T-helper 17 cell (primary cell): ENCODE measurements around the gene GNG14. TPM values are rescaled to one million over a fixed set of nuclear protein-coding genes. Genes with fewer than 3 reads are reported as not detected.

ENCODE experiments used
- ATAC-seq: fragments of 150-1000 bp; cut with Tn5 transposase; 2 replicates; pipeline ENCODE4 v1.10.0; 2021; ENCODE audit warnings: mild to moderate bottlenecking, moderate library complexity
- DNase-seq, 3 donors: peaks; one replicate each; pipeline versions ENCODE4 v3.0.0 to v3.0.0-alpha.2; 2020 to 2021
- H3K9me3 ChIP-seq: one replicate; pipeline ENCODE4 v1.7.0; 2013; ENCODE audit warnings: low read length, mild to moderate bottlenecking; ENCODE audit not compliant: control insufficient read depth, poor library complexity, severe bottlenecking
- H3K27ac Mint-ChIP-seq: one replicate; pipeline ENCODE4 v1.8.0; 2022; ENCODE audit warnings: mild to moderate bottlenecking, moderate library complexity, mixed read lengths
- H3K27me3 Mint-ChIP-seq: one replicate; pipeline ENCODE4 v1.8.0; 2022; ENCODE audit warnings: mixed read lengths
- H3K36me3 Mint-ChIP-seq: one replicate; pipeline ENCODE4 v1.8.0; 2022; ENCODE audit warnings: low read depth, mixed read lengths
- H3K4me1 Mint-ChIP-seq: one replicate; pipeline ENCODE4 v1.8.0; 2022; ENCODE audit warnings: mild to moderate bottlenecking, mixed read lengths
- H3K4me3 Mint-ChIP-seq: one replicate; pipeline ENCODE4 v1.8.0; 2022; ENCODE audit warnings: mild to moderate bottlenecking, moderate library complexity, mixed read lengths
- total RNA-seq, 4 donors: library from RNA in 2 of 4; stranded (reverse) in 2 of 4; gene quantifications; one replicate each; pipeline ENCODE4 v1.2.3 and lab custom pipeline; 2022 to 2026

GNG14 gene
- total RNA-seq, 2 donors from 2014 or later, result not detected

DNA sequence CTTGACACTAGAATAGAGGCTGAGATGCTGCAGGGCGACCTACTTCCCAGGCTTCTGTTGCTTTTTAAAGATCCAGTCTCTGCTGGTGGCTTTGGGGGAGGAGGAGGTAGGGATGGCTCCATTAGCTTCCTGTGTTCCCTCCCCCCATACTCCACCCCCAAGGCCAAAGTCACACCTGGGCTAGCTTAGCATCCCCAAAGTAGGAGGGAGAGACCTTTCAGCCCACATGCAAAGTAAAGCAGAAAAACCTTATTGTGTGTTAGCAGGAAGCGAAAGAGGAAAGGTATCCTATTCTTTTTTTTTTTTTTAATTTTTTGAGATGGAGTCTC, 39.2 kb downstream of the GNG14 start:
- peak overlapping the region; percentile 47 for H3K4me3 Mint-ChIP-seq
- DNase-seq, result no peak
- no peaks in the 10 kb centered on the region for H3K27me3 Mint-ChIP-seq
- H3K36me3 Mint-ChIP-seq, result peaks cover 3% of the 10 kb centered on the region
- peaks cover 23% of the 10 kb centered on the region for H3K4me1 Mint-ChIP-seq
- ATAC-seq, result no peak
- H3K27ac Mint-ChIP-seq, result no peak overlapping the region
- H3K9me3 ChIP-seq, result no peaks in the 10 kb centered on the region

DNA sequence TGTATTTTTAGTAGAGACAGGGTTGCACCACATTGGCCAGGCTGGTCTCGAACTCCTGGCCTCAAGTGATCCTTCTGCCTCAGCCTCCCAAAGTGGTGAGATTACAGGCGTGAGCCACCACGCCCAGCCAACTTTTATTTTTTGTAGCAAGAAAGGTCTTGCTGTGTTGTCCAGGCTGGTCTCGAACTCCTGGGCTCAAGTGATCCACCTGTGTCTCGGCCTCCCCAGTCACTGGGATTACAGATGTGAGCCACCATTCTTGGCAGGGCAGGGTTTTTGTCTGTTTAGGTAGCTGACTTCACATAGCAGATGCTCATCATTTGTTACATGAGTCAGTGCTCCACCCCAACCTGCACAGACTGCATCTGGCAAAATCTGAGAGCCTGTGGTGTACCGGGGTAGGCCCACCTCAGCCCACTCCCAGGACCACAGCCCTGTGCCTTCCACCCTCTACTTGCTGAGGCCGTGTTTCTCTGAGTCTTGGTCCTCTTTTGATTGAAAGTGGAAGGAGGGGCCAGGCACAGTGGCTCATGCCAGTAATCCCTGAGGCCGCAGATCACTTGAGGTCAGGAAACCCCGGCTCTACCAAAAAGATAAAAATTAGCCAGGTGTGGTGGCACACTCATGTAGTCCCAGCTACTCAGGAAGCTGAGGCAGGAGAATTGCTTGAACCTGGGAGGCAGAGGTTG, 40.1 kb downstream of the GNG14 start:
- no peak for DNase-seq
- H3K27ac Mint-ChIP-seq, result peak overlapping the region; percentile 39
- no peaks in the 10 kb centered on the region for H3K9me3 ChIP-seq
- H3K27me3 Mint-ChIP-seq, result no peaks in the 10 kb centered on the region
- H3K36me3 Mint-ChIP-seq, result peaks cover 3% of the 10 kb centered on the region
- ATAC-seq, result no peak
- H3K4me1 Mint-ChIP-seq, result peaks cover 23% of the 10 kb centered on the region
- H3K4me3 Mint-ChIP-seq, result no peak overlapping the region

DNA sequence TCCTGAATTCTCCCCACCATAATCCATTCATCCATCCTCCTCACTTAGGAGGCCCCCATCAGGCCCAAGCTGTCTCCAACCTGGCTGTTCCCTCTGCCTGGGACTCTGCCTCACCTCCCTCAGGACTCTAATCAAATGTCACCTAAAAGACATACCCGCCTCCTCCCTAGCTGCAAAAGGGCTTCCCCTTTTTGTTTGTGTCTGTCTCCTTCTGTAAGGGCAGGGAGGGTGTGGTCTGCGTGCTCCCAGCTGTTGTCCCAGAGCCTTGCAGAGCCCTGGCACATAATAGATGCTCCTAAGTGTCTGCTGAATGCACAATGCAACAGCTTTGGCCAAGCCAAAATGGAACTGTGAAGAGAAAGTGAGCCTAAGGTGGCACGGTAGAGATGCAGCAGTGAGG, 42.3 kb downstream of the GNG14 start:
- peaks cover 19% of the 10 kb centered on the region for H3K4me1 Mint-ChIP-seq
- peak overlapping the region; percentile 69 for H3K27ac Mint-ChIP-seq
- H3K27me3 Mint-ChIP-seq, result no peaks in the 10 kb centered on the region
- H3K36me3 Mint-ChIP-seq, result peaks cover 3% of the 10 kb centered on the region
- ATAC-seq, result no peak
- no peak for DNase-seq
- H3K9me3 ChIP-seq, result no peaks in the 10 kb centered on the region
- H3K4me3 Mint-ChIP-seq, result peak overlapping the region; percentile 31

DNA sequence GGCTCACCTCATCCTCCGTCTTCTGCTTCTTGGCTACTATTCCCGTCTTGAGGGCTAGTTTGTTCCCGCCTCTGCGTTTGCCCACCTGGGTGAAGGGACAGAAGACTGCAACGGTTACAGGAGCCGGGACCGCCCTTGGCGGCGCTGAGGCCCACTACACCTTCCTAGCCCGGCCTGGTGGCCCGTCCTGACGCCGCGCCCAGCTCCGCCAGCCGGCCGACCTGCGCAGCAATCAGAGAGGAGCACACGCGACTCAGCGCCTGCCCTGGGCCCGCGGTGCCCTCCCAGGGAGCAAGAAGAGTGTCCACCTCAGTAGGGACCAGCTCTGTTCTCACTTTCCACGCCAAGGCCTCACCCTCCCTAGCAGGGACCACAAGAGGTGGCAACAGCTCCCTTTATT, 43.5 kb downstream of the GNG14 start:
- Mint-ChIP-seq H3K27ac (no peak overlapping the region), H3K4me1 (peaks cover 19% of the 10 kb centered on the region), H3K36me3 (peaks cover 3% of the 10 kb centered on the region), H3K27me3 (no peaks in the 10 kb centered on the region), H3K4me3 (no peak overlapping the region)
- DNase-seq (no peak), ATAC-seq (no peak)
- H3K9me3 ChIP-seq, result no peaks in the 10 kb centered on the region

DNA sequence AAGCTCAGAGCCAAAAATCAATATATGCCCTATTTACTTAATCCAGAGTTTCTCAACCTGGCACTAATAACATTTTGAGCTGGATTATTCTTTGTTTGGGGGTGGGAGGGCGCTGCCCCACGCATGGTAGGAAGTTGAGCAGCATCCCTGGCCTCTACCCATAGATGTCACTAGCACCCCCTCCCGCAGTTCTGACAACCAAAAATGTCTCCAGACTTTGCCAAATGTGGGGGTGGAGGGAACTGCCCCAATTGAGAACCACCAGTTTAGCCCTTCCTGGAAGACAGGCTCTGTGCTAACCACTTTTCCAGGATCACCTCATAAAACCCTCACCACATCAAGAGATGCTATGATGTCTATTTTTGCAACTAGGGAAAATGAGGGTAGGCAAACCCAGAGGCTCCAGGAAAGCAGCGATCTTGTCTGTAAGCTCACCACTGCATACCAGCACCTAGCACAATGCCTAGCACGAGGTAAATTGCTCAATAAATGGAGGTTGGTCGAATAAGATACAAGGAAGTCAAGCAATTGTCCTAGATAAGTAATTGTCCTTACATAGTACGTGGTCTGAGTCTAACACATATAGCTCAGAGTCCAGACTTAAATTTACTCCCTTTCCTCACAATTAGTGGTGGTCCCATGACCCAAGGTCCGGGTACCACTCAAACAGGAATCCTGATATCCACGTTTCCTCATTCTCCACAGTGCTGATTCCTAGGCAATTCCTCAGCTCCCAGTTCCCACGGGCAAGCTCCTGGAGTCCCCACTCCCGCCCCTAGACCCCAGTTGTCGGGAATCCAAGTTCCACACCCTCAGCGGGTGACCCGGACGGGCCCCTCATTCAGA, 45.8 kb downstream of the GNG14 start:
- H3K9me3 ChIP-seq, result no peaks in the 10 kb centered on the region
- Mint-ChIP-seq H3K4me1 (peaks cover 29% of the 10 kb centered on the region), H3K27ac (peak overlapping the region; percentile 90), H3K36me3 (peaks cover 3% of the 10 kb centered on the region), H3K4me3 (peak overlapping the region; percentile 93), H3K27me3 (no peaks in the 10 kb centered on the region)
- DNase-seq, result peak in 2 of 3 donors; percentile 15 to 29
- ATAC-seq, result no peak

DNA sequence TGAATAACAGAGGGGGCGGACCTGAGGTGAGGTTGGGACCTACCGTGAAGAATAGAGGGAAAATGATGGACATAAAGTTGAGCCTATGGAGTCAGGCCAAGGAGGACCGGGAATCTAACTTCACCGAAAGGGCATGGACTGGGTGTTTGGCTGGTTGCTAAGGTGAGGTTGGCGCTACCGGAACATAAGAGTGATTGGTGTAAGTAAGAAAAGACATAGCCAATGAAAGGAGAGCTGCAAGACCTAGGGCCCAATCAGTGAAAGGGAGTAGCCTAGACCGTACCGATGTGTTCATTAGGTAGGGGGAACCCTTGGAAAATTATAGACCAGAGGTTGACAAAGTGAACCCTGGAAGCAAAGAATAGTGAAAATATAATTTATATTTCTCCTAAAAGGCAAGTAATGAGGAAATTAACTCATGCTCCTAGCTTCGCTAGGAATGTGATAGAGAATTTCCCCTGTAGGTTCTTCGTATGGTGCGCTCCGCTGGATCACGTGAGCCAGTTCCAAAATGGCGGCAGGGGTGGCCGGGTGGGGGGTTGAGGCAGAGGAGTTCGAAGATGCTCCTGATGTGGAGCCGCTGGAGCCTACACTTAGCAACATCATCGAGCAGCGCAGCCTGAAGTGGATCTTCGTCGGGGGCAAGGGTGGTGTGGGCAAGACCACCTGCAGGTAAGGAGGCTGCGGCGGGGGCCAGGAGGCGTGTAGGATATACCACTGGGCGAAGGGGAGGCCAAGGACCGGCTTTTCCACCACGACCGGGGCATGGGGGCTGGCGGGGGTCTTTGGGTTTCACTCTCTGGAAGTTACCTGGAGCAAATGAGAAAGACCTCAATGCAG, 49.4 kb downstream of the GNG14 start, which contains the start of gene GET3:
GET3 (plus strand) TSS at position 503 of the 840 bp plus-strand sequence; CDS start at position 512, 9 bp downstream.
- H3K27me3 Mint-ChIP-seq, result no peaks in the 10 kb centered on the region
- peak within 1 kb of the TSS; percentile 99 for H3K27ac Mint-ChIP-seq
- H3K4me1 Mint-ChIP-seq, result peaks cover 25% of the 10 kb centered on the region
- DNase-seq (peak; percentile 63 to 66 (median 65)), ATAC-seq (peak; percentile 81)
- H3K36me3 Mint-ChIP-seq, result no peaks in the 10 kb centered on the region
- H3K4me3 Mint-ChIP-seq, result peak within 1 kb of the TSS; percentile 99
- no peaks in the 10 kb centered on the region for H3K9me3 ChIP-seq

DNA sequence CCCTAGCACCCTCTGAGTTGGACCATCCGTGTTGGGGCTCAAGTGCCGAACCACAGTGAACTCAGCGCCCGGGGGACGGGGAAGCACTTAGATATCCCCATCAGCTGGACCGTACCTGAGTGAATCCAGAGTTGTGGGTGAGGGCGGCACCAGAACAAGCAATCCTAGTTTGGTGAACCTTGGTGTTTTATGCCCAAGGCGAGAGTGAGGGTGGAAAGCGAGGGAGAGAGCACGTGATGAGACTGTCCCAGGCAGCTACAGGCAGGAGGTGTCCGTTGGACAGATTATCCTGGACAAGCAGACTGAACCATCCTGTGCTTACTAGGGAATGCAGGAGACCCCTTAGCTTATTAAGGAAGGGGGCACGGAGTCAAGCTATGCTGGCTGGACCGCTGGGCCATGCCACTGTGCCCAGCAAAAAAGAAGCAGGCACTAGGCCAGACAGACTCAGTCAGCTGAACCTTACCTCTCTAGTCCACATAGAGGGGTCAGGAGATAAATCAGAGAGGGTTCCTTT, 50.1 kb downstream of the GNG14 start:
- peaks cover 24% of the 10 kb centered on the region for H3K4me1 Mint-ChIP-seq
- H3K4me3 Mint-ChIP-seq, result peak overlapping the region; percentile 99
- no peaks in the 10 kb centered on the region for H3K9me3 ChIP-seq
- DNase-seq (no peak), ATAC-seq (no peak)
- H3K27me3 Mint-ChIP-seq, result no peaks in the 10 kb centered on the region
- H3K36me3 Mint-ChIP-seq, result peaks cover 3% of the 10 kb centered on the region
- H3K27ac Mint-ChIP-seq, result peak overlapping the region; percentile 99

Other genes with a start within 250 kb of the GNG14 start
- gene ZNF443, start 247.0 kb upstream of the GNG14 start, total RNA-seq, result 1 to 10 TPM; 2.3 to 2.6 TPM
- gene ZNF709, start 203.2 kb upstream of the GNG14 start, total RNA-seq, result 1 to 10 TPM; 1.5 to 1.6 TPM
- 10 to 100 TPM; 12.0 to 14.5 TPM for gene ZNF564, start 136.5 kb upstream of the GNG14 start, total RNA-seq
- 1 to 10 TPM; 6.8 to 7.0 TPM for gene ZNF490, start 77.2 kb upstream of the GNG14 start, total RNA-seq
- gene ZNF791, start 77.1 kb upstream of the GNG14 start, total RNA-seq, result 10 to 100 TPM; 46.2 to 47.0 TPM
- 100 to 1,000 TPM; 157 to 181 TPM for gene MAN2B1, start 21.3 kb upstream of the GNG14 start, total RNA-seq
- gene WDR83, start 21.2 kb upstream of the GNG14 start, total RNA-seq, result 10 to 100 TPM; 10.5 to 11.1 TPM
- gene DHPS, start 6.1 kb upstream of the GNG14 start, total RNA-seq, result 100 to 1,000 TPM; 126 to 147 TPM
- 1 to 10 TPM; 2.9 to 3.5 TPM for gene FBXW9, start 8.6 kb downstream of the GNG14 start, total RNA-seq
- gene TNPO2, start 35.9 kb downstream of the GNG14 start, total RNA-seq, result 10 to 100 TPM; 48.6 to 60.0 TPM
- gene TRIR, start 46.7 kb downstream of the GNG14 start, total RNA-seq, result 100 to 1,000 TPM; 176 to 185 TPM
- gene GET3, start 49.5 kb downstream of the GNG14 start, total RNA-seq, result 10 to 100 TPM; 29.8 to 32.6 TPM
- not detected for gene BEST2, start 63.8 kb downstream of the GNG14 start, total RNA-seq
- gene HOOK2, start 87.6 kb downstream of the GNG14 start, total RNA-seq, result 10 to 100 TPM; 14.9 to 19.3 TPM
- 1,000 to 10,000 TPM; 1,500 to 1,584 TPM for gene JUNB, start 103.5 kb downstream of the GNG14 start, total RNA-seq
- gene PRDX2, start 113.8 kb downstream of the GNG14 start, total RNA-seq, result 10 to 100 TPM; 92.6 to 97.0 TPM
- 1 to 10 TPM in 1 of 2 donors, under 1 TPM in 1; 0.85 to 3.0 TPM for gene THSD8, start 114.1 kb downstream of the GNG14 start, total RNA-seq
- 1 to 10 TPM; 3.1 to 5.7 TPM for gene RNASEH2A, start 118.6 kb downstream of the GNG14 start, total RNA-seq
- not detected for gene RTBDN, start 146.6 kb downstream of the GNG14 start, total RNA-seq
- gene MAST1, start 150.5 kb downstream of the GNG14 start, total RNA-seq, result 1 to 10 TPM; 1.5 to 4.1 TPM
- gene DNASE2, start 193.5 kb downstream of the GNG14 start, total RNA-seq, result 10 to 100 TPM; 17.8 to 19.8 TPM
- not detected for gene KLF1, start 199.2 kb downstream of the GNG14 start, total RNA-seq
- 10 to 100 TPM; 34.0 to 36.2 TPM for gene GCDH, start 203.2 kb downstream of the GNG14 start, total RNA-seq
- under 1 TPM; 0.52 to 0.86 TPM for gene SYCE2, start 231.3 kb downstream of the GNG14 start, total RNA-seq
- gene FARSA, start 245.7 kb downstream of the GNG14 start, total RNA-seq, result 10 to 100 TPM; 23.2 to 28.3 TPM